ENCODE data around the gene ATM. TPM values are rescaled to one million over a fixed set of nuclear protein-coding genes. Genes with fewer than 3 reads are reported as not detected.

ATM gene
- total RNA-seq, 4 donors from 2014 or later = 18.4 to 44.9 (median 33.3) TPM

GRCh38 chr11:108223348-108224149 is 682 bp downstream of the ATM start:
- DNase-seq (ENCODE audit: low spot score in 2 of 2) = no peak
- WGBS, 2 donors = 9 to 10% methylated on average over 20 of the region's 20 CpGs
- intact Hi-C loops (cut with DNase I; ENCODE audit: low total_unique reads) = no loop called here
- TF ChIP-seq, protein P1, sequence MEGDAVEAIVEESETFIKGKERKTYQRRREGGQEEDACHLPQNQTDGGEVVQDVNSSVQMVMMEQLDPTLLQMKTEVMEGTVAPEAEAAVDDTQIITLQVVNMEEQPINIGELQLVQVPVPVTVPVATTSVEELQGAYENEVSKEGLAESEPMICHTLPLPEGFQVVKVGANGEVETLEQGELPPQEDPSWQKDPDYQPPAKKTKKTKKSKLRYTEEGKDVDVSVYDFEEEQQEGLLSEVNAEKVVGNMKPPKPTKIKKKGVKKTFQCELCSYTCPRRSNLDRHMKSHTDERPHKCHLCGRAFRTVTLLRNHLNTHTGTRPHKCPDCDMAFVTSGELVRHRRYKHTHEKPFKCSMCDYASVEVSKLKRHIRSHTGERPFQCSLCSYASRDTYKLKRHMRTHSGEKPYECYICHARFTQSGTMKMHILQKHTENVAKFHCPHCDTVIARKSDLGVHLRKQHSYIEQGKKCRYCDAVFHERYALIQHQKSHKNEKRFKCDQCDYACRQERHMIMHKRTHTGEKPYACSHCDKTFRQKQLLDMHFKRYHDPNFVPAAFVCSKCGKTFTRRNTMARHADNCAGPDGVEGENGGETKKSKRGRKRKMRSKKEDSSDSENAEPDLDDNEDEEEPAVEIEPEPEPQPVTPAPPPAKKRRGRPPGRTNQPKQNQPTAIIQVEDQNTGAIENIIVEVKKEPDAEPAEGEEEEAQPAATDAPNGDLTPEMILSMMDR (IDR thresholded peaks at IDR 0.05) = no peak
- no peak for TF ChIP-seq POLR2A (IDR thresholded peaks at IDR 0.05)
- peak overlapping the region; percentile 53 for H3K4me3 ChIP-seq (ENCODE audit: low read depth, poor library complexity, severe bottlenecking)

DNA sequence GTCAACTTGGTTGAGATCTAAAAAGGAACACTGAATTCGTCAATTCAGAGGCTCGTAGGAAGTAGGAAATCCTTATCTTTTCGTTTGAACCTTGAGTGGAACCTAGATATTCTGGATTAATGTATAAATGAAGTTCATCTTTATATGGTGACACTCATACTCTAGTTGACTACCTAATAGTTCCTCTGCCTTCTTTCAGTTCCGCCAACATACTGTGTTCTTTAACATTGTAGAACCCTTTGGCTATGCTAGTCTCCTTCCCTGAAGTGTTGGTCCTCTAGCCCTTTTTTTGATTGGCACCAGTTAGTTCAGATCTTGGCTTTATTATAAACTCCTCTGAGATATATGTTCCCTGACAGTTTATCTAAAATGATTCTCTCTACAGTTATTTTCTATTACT is 1.5 kb downstream of the ATM start:
- H3K4me3 ChIP-seq (ENCODE audit: low read depth, poor library complexity, severe bottlenecking) = no peak overlapping the region
- TF ChIP-seq POLR2A (IDR thresholded peaks at IDR 0.05) = no peak
- TF ChIP-seq, protein P1 (IDR thresholded peaks at IDR 0.05) = no peak
- no peak for DNase-seq (ENCODE audit: low spot score in 2 of 2)
- intact Hi-C loops (cut with DNase I; ENCODE audit: low total_unique reads) = no loop called here
- 71 to 76% methylated on average over 4 of the region's 4 CpGs for WGBS, 2 donors

DNA sequence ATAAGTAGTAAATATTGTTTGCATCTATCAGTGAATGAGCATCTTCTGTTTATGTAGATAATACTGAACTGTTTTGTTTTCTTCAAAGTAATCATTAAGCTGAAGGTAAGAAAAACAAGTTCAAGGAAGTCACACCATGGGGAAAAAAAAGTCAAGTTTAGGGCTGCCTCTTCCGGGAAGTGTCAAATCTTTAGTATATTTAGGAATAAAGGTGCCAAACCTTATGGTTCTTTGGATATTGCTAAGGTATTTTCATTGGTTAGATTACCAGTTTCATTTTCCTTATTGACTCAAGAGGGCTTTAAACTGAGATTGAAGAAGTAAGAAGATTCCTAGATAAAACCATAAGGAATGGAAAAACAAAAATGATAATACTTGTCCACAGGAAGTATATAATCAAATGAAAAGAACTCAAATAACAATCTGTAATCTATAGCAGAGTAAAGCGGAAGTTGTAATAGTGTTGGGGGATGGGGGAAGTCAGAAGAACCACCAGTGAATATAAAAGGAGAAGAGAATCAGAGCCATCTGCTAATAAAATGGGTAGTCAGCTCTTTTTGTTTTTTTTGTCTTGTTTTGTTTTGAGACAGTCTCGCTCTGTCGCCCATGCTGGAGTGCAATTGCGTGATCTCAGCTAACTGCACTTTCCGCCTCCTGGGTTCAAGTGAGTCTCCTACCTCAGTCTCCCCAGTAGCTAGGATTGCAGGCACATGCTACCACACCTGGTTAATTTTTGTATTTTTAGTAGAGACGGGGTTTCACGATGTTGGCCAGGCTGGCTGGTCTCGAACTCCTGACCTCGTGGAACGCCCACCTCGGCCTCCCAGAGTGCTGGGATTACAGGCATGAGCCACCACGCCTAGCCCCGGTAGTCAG is 2.3 kb downstream of the ATM start:
- WGBS, 2 donors = 79 to 83% methylated on average over 14 of the region's 14 CpGs
- DNase-seq (ENCODE audit: low spot score in 2 of 2) = no peak
- intact Hi-C loops (cut with DNase I; ENCODE audit: low total_unique reads) = no loop called here
- H3K4me3 ChIP-seq (ENCODE audit: low read depth, poor library complexity, severe bottlenecking) = no peak overlapping the region
- TF ChIP-seq POLR2A (IDR thresholded peaks at IDR 0.05) = no peak
- TF ChIP-seq, protein P1 (IDR thresholded peaks at IDR 0.05) = no peak

GRCh38 chr11:108226036-108226435 is 3.2 kb downstream of the ATM start:
- intact Hi-C loops (cut with DNase I; ENCODE audit: low total_unique reads) = no loop called here
- TF ChIP-seq POLR2A (IDR thresholded peaks at IDR 0.05) = no peak
- TF ChIP-seq, protein P1 (IDR thresholded peaks at IDR 0.05) = no peak
- 90% methylated on average over 2 of the region's 2 CpGs for WGBS, 2 donors
- H3K4me3 ChIP-seq (ENCODE audit: low read depth, poor library complexity, severe bottlenecking) = no peak overlapping the region
- DNase-seq (ENCODE audit: low spot score in 2 of 2) = no peak

DNA sequence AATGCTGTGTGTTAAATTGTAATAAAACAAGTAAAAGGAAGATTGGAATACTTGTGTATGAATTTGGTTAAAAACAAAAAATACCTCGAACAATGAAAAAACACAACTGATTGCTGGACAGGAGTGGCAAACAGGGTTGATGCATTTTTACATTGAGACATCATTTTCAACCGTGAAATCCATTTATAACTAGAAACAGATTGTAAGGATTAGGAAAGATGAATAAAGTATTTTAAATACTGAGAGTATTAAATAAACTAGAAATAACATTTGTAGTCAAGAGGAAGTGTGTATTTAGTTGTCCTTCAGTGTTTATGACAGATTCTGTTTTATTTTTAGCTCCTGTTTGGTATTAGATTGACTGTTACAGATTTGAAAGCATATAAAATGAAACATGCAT is 5.4 kb downstream of the ATM start:
- 77 to 82% methylated on average over 2 of the region's 2 CpGs for WGBS, 2 donors
- TF ChIP-seq POLR2A (IDR thresholded peaks at IDR 0.05) = no peak
- TF ChIP-seq, protein P1 (IDR thresholded peaks at IDR 0.05) = no peak
- no peak overlapping the region for H3K4me3 ChIP-seq (ENCODE audit: low read depth, poor library complexity, severe bottlenecking)
- intact Hi-C loops (cut with DNase I; ENCODE audit: low total_unique reads) = no loop called here
- DNase-seq (ENCODE audit: low spot score in 2 of 2) = no peak
